Stimulated activated CD4-positive, alpha-beta T cell treated with anti-CD3 and anti-CD28 coated beads, Interleukin-15, amount 100 ng/mL, for 24 hours (primary cell): ENCODE measurements around the gene OR1C1.
"Not testable (repeated sequence)": the region's sequence is repeated elsewhere in the genome, so short reads cannot be mapped to it uniquely, and the experiment has no call there.

Experiments used
- DNase-seq: peaks from one replicate; pipeline ENCODE4 v3.0.0-alpha.2; 2020

Gene OR1C1, protein sequence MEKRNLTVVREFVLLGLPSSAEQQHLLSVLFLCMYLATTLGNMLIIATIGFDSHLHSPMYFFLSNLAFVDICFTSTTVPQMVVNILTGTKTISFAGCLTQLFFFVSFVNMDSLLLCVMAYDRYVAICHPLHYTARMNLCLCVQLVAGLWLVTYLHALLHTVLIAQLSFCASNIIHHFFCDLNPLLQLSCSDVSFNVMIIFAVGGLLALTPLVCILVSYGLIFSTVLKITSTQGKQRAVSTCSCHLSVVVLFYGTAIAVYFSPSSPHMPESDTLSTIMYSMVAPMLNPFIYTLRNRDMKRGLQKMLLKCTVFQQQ

GRCh38 chr1:247760456-247760855, at the start of gene OR1C1:
OR1C1 (minus strand) TSS chr1:247760556; CDS start chr1:247758406, 2,150 bp downstream.
- DNase-seq, result no peak

- no peak for DNase-seq
Measured at GRCh38 chr1:247797518-247797917, 37.2 kb upstream of the OR1C1 start.

DNA sequence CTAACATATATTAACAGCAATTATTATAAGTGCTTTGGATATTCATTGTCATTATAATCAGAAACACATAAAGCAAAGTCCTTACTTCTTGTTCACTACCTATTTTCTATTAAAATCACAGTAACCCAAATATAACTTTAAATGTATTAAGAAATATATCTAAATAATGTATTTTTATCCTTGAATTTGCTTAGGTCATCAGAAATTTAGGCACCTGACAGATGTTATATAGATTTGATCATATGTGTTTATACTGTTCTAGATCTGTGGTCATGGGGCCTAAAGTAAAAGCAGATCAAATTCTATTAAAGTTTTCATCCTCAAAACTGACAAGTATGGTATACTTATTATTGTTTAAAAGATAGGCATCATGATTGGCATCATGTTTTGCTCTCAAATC, 9.2 kb upstream of the OR1C1 start:
- no peak for DNase-seq

- DNase-seq, result not testable (repeated sequence)
Measured at GRCh38 chr1:247754311-247754710, 6.0 kb downstream of the OR1C1 start.

GRCh38 chr1:247749870-247750269, 10.5 kb downstream of the OR1C1 start:
- no peak for DNase-seq

DNA sequence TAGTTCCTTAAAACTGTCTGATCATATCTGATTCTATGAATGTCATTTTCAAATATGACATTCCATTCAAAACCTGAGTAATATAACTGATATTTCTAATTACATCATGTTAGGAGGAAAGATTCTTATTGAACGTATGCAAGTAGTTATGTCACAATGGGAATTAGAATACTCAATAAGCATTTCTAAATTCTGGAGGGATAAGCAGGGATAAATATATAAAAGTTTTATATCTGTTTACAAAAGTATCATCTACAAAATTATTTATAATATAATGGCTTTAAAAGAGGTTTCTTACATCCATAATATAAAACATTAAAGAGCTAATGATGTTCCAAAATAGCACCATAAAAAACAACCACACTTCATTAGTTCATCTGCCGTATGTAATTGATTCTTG, 12.3 kb downstream of the OR1C1 start, which contains the start of gene OR14A2:
OR14A2 (minus strand) TSS at position 101 of the 400 bp plus-strand sequence.
- no peak for DNase-seq

- no peak for DNase-seq
Measured at GRCh38 chr1:247747616-247748015, 12.7 kb downstream of the OR1C1 start.

- no peak for DNase-seq
Measured at GRCh38 chr1:247746391-247746935, 13.9 kb downstream of the OR1C1 start.

- DNase-seq, result not testable (repeated sequence)
Measured at GRCh38 chr1:247742215-247742760, 18.1 kb downstream of the OR1C1 start.

GRCh38 chr1:247741756-247742155, 18.6 kb downstream of the OR1C1 start:
- no peak for DNase-seq

GRCh38 chr1:247740721-247741120, 19.6 kb downstream of the OR1C1 start:
- no peak for DNase-seq

GRCh38 chr1:247738315-247738714, 22.0 kb downstream of the OR1C1 start, which contains the start of gene OR14K1:
OR14K1 (plus strand) TSS chr1:247738615; CDS start chr1:247738615, 0 bp downstream.
- no peak for DNase-seq

DNA sequence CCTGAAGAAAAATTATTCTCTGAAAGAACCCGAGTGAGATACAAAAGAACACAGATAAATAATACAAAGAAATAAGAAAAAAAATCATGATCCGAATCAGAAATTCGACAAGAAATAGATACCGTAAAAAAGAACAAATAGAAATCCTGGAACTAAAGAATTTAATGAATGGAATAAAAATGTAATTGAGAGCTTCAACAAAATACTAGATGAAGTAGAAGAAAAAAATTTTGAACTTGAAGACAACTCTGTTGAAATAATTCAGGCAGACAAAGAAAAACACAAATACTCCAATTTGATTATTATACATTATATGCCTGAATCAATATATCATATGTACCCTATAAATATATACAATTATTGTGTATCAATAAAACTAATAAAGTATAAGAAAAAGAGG, 39.1 kb downstream of the OR1C1 start:
- DNase-seq, result no peak

GRCh38 chr1:247716546-247716945, 43.8 kb downstream of the OR1C1 start, which contains the start of gene OR6F1:
OR6F1 (minus strand) TSS chr1:247716646; CDS start chr1:247712755, 3,891 bp downstream.
- no peak for DNase-seq

DNA sequence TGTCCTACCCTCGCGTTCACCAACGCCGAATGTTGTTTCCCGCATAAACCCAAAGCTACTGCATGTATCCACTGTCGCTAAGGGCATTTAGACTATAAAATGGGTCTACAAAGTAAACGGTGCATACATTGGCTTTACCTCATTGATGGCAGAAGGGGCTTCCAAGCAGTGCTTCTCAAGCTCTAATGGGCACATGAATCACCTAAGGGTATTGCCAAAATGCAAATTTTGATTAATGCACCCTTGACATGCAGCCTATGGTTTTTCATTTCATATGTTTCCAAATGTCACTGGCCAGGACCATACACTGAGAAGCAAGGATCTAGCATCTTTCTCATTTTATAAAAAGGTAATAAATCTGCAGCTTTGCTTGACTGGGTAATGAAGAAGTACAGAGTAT, 46.6 kb downstream of the OR1C1 start:
- no peak for DNase-seq

DNA sequence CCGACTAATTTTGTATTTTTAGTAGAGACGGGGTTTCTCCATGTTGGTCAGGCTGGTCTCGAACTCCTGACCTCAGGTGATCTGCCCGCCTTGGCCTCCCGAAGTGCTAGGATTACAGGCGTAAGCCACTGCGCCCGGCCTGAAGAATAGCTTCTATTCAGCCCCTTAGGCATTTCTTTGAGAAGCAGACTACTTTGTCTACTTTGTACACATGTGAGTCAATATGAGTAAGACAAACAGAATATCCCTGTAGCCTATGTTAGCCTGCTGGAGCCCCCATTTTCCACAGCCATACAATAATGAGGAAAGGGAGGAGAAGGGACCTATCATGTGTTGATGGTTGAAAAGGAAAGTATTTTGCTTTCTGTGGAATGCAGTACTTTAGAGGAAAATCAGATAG, 49.7 kb downstream of the OR1C1 start:
- not testable (repeated sequence) for DNase-seq
